ENCODE data around the gene AQP12B.

Gene AQP12B

GRCh38 chr2:240632306-240632721, 50.4 kb downstream of the AQP12B start:
- no peak for DNase-seq (ENCODE audit: low spot score)

- DNase-seq (ENCODE audit: low spot score), result no peak
Measured at GRCh38 chr2:240631548-240632305, 51.0 kb downstream of the AQP12B start.

- no peak for DNase-seq (ENCODE audit: low spot score)
Measured at GRCh38 chr2:240630771-240631547, 51.7 kb downstream of the AQP12B start.

- peak; percentile 81 for DNase-seq (ENCODE audit: low spot score)
Measured at GRCh38 chr2:240629968-240630770, 52.5 kb downstream of the AQP12B start.

GRCh38 chr2:240629619-240629967, 53.1 kb downstream of the AQP12B start:
- no peak for DNase-seq (ENCODE audit: low spot score)

GRCh38 chr2:240628808-240629618, 53.7 kb downstream of the AQP12B start:
- no peak for DNase-seq (ENCODE audit: low spot score)

GRCh38 chr2:240628507-240628807, 54.2 kb downstream of the AQP12B start:
- DNase-seq (ENCODE audit: low spot score), result no peak

- DNase-seq (ENCODE audit: low spot score), result no peak
Measured at GRCh38 chr2:240627736-240628506, 54.8 kb downstream of the AQP12B start.

- DNase-seq (ENCODE audit: low spot score), result no peak
Measured at GRCh38 chr2:240626531-240627300, 56.0 kb downstream of the AQP12B start.

Data from cerebellar cortex (tissue), 1 donor.